Esophagus squamous epithelium (tissue), 5 donors: ENCODE measurements around the gene CLDN2. TPM values are rescaled to one million over a fixed set of nuclear protein-coding genes. Genes with fewer than 3 reads are reported as not detected.
"Not testable (repeated sequence)": the region's sequence is repeated elsewhere in the genome, so short reads cannot be mapped to it uniquely, and the experiment has no call there.

Experiments
- DNase-seq: peaks from one replicate; lab custom pipeline; 2025; lab: John Stamatoyannopoulos, UW
- H3K27ac ChIP-seq, 4 donors: fragments of 200-600 bp; sonication (generic); one replicate each; pipeline ENCODE4 v1.5.1; 2016 to 2019; ENCODE audit warnings: mild to moderate bottlenecking in 1 of 4
- H3K27me3 ChIP-seq, 4 donors: fragments of 200-600 bp; sonication (generic); 1 replicate in 3 of 4; 2 replicates in 1 of 4; pipeline versions ENCODE4 v1.5.1 to v1.6.0; 2017 to 2021; ENCODE audit warnings: antibody characterized with exemption in 1 of 4
- H3K36me3 ChIP-seq, 3 donors: fragments of 200-600 bp; sonication (generic); one replicate each; pipeline ENCODE4 v1.5.1; 2016 to 2019
- H3K4me1 ChIP-seq, 3 donors: fragments of 200-600 bp; sonication (generic); one replicate each; pipeline ENCODE4 v1.5.1; 2017 to 2019
- H3K4me3 ChIP-seq, 4 donors: fragments of 200-600 bp; sonication (generic); 1 replicate in 3 of 4; 2 replicates in 1 of 4; pipeline ENCODE4 v1.5.1; 2016 to 2019; ENCODE audit warnings: mild to moderate bottlenecking in 2 of 4, moderate library complexity in 1 of 4
- H3K9me3 ChIP-seq, 3 donors: fragments of 200-600 bp; sonication (generic); one replicate each; pipeline ENCODE4 v1.5.1; 2016 to 2019
- CTCF ChIP-seq, 6 experiments: fragments of 450-650 bp in 4 of 6; fragments of 200-600 bp in 2 of 6; sonication (generic) in 2 of 6; IDR thresholded peaks; one replicate each; pipeline ENCODE4 v1.5.1; 2016 to 2019; ENCODE audit warnings: antibody characterized with exemption in 6 of 6, mild to moderate bottlenecking in 4 of 6, moderate library complexity in 4 of 6
- POLR2A ChIP-seq, 4 donors: fragments of 450-650 bp; IDR thresholded peaks; one replicate each; pipeline ENCODE4 v1.6.1; 2017; ENCODE audit warnings: antibody characterized with exemption in 4 of 4, mild to moderate bottlenecking in 4 of 4, moderate library complexity in 3 of 4
- WGBS, 2 donors: methylation state at CpG; one replicate each; pipeline ENCODE4 v1.1.5; 2018; 5-methylcytosine and 5-hydroxymethylcytosine counted together
- intact Hi-C: fragments of 100-400 bp; cut with DNase I; formaldehyde crosslinking; loops from one replicate; pipeline ENCODE4 v1.15.0; 2022
- total RNA-seq, 4 donors: library from RNA; depleted of rRNA; stranded (reverse); fragments of >200 nt; gene quantifications; one replicate each; pipeline ENCODE4 v1.1.0, GENCODE V29; 2016
- donor health status: DM: yes; HTN: yes; CAD: no.

The CLDN2 gene
- total RNA-seq: not detected

- TF ChIP-seq POLR2A (IDR thresholded peaks at IDR 0.05) (no peak), CTCF (IDR thresholded peaks at IDR 0.05) (no peak)
- Histone ChIP-seq H3K4me3 (no peak within 1 kb of the TSS), H3K27ac (no peak within 1 kb of the TSS), H3K27me3 (no peaks in the 10 kb centered on the region), H3K9me3 (no peaks in the 10 kb centered on the region), H3K36me3 (no peaks in the 10 kb centered on the region), H3K4me1 (peaks cover 0 to 5% (median 0%) of the 10 kb centered on the region in 3 donors)
- no peak for DNase-seq
- WGBS, 2 donors: 61 to 68% methylated on average over 2 of the region's 2 CpGs
- intact Hi-C loops: no loop called here
Measured at GRCh38 chrX:106919932-106920452, at the start of gene CLDN2. CLDN2 (plus strand) TSS chrX:106920402; CDS start chrX:106928229, 7,827 bp downstream.

GRCh38 chrX:106872796-106873195 is 47.4 kb upstream of the CLDN2 start:
- H3K27me3 ChIP-seq, intact Hi-C loops, H3K4me1 ChIP-seq, H3K4me3 ChIP-seq, H3K9me3 ChIP-seq, H3K36me3 ChIP-seq, DNase-seq, H3K27ac ChIP-seq: not testable (repeated sequence)
- 84 to 95% methylated on average over 2 of the region's 2 CpGs for WGBS, 2 donors

- no peaks in the 10 kb centered on the region for H3K27me3 ChIP-seq
- TF ChIP-seq CTCF (IDR thresholded peaks at IDR 0.05) (peak in 5 of 6 experiments; percentile 42 to 68 (median 60)), POLR2A (IDR thresholded peaks at IDR 0.05) (no peak)
- no peaks in the 10 kb centered on the region for H3K36me3 ChIP-seq
- no peaks in the 10 kb centered on the region for H3K4me1 ChIP-seq
- no peak for DNase-seq
- WGBS, 2 donors: 30 to 36% methylated on average over 2 of the region's 2 CpGs
- no peaks in the 10 kb centered on the region for H3K9me3 ChIP-seq
- no peak overlapping the region for H3K4me3 ChIP-seq
- intact Hi-C loops: no loop called here
- no peak overlapping the region for H3K27ac ChIP-seq
Measured at GRCh38 chrX:106874075-106874474, 46.1 kb upstream of the CLDN2 start.

- no peak overlapping the region for H3K27ac ChIP-seq
- H3K9me3 ChIP-seq: no peaks in the 10 kb centered on the region
- H3K27me3 ChIP-seq: no peaks in the 10 kb centered on the region
- H3K4me3 ChIP-seq: no peak overlapping the region
- intact Hi-C loops: no loop called here
- no peaks in the 10 kb centered on the region for H3K4me1 ChIP-seq
- TF ChIP-seq CTCF (IDR thresholded peaks at IDR 0.05) (no peak), POLR2A (IDR thresholded peaks at IDR 0.05) (no peak)
- DNase-seq: no peak
- H3K36me3 ChIP-seq: no peaks in the 10 kb centered on the region
- 63 to 67% methylated on average over 1 of the region's 1 CpG for WGBS, 2 donors
Measured at GRCh38 chrX:106875151-106875550, 45.1 kb upstream of the CLDN2 start.

GRCh38 chrX:106889468-106889867 is 30.7 kb upstream of the CLDN2 start:
- Histone ChIP-seq H3K27me3 (peaks cover 0 to 25% (median 0%) of the 10 kb centered on the region in 4 donors), H3K4me3 (no peak overlapping the region), H3K27ac (no peak overlapping the region), H3K4me1 (peaks cover 0 to 1% (median 0%) of the 10 kb centered on the region in 3 donors), H3K9me3 (no peaks in the 10 kb centered on the region), H3K36me3 (no peaks in the 10 kb centered on the region)
- WGBS, 2 donors: 57 to 100% methylated on average over 1 of the region's 1 CpG
- no peak for DNase-seq
- intact Hi-C loops: no loop called here
- TF ChIP-seq POLR2A (IDR thresholded peaks at IDR 0.05) (no peak), CTCF (IDR thresholded peaks at IDR 0.05) (no peak)
